ENCODE measurements around the gene MED9. TPM values are rescaled to one million over a fixed set of nuclear protein-coding genes. Genes with fewer than 3 reads are reported as not detected.

Gene MED9
- total and polyA plus RNA-seq, 2 donors (not counting 3 experiments of a cell fraction or from before 2014, with no cell fraction given): 15.1 to 18.2 TPM

DNA sequence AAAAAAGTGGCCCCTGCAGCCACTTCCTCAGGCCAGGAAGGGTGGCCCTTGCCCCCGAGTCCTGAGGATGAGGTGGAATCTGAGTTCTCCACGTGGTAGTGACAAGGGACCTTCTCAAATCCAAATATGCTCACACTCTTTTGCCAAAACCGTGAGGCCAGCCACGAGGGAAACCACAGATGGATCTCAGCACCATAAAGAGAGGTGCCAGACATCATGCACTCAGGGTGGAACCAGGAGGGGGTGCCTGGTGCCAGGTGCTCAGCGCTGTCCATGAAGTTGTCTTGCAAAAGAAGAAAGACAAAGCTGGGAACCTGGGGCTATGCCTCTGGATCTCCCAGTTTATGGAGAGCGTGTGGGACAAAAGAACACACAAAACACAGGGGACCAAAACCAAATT, 45.2 kb upstream of the MED9 start:
- Histone ChIP-seq H3K27ac (ENCODE audit: insufficient read depth, low read depth, low read length) (no peak overlapping the region), H3K9me3 (replicated peaks; ENCODE audit: control insufficient read depth, insufficient read depth, low read length) (no peaks in the 10 kb centered on the region), H3K4me2 (ENCODE audit: insufficient read depth, low read length) (no peak overlapping the region), H2AFZ (ENCODE audit: low read depth, low read length) (no peak overlapping the region), H3K9ac (replicated peaks; ENCODE audit: extremely low read depth, insufficient read depth, low read length) (no peak overlapping the region), H4K20me1 (replicated peaks; ENCODE audit: control insufficient read depth, extremely low read depth, insufficient read depth, low read length) (no peaks in the 10 kb centered on the region), H3K9me1 (replicated peaks; ENCODE audit: control insufficient read depth, extremely low read depth, insufficient read depth, low read length) (no peaks in the 10 kb centered on the region), H3K79me2 (ENCODE audit: control insufficient read depth, insufficient read depth, low read length) (no peaks in the 10 kb centered on the region), H3K27me3 (ENCODE audit: control insufficient read depth in 2 of 2, insufficient read depth in 2 of 2, low read length in 2 of 2) (peaks cover 0 to 14% of the 10 kb centered on the region in 2 experiments), H3K4me1 (ENCODE audit: control insufficient read depth, extremely low read depth, insufficient read depth, low read length) (peaks cover 12% of the 10 kb centered on the region), H3K36me3 (ENCODE audit: control insufficient read depth in 2 of 2, extremely low read depth in 1 of 2, insufficient read depth in 2 of 2, low read length in 2 of 2) (no peaks in the 10 kb centered on the region), H3K4me3 (replicated peaks in 1 of 3; ENCODE audit: insufficient read depth in 1 of 3, low read depth in 1 of 3, low read length in 3 of 3) (no peak overlapping the region)
- DNase-seq (ENCODE audit: low read depth, low spot score): no peak
- FAIRE-seq: no peak
- intact Hi-C loops (cut with micrococcal nuclease): no loop called here
- CTCF ChIA-PET: no interaction called here
- TF ChIP-seq, protein P1, sequence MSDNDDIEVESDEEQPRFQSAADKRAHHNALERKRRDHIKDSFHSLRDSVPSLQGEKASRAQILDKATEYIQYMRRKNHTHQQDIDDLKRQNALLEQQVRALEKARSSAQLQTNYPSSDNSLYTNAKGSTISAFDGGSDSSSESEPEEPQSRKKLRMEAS (IDR thresholded peaks at IDR 0.05; ENCODE audit: insufficient read depth, insufficient read length): no peak
- TF ChIP-seq EZH2 (IDR thresholded peaks at IDR 0.05; ENCODE audit: borderline replicate concordance, low read depth, low read length, severe bottlenecking): no peak
- TF ChIP-seq JUN (IDR thresholded peaks at IDR 0.05; ENCODE audit: borderline replicate concordance, insufficient read depth, insufficient read length, low read depth): no peak
- TF ChIP-seq, protein P2, sequence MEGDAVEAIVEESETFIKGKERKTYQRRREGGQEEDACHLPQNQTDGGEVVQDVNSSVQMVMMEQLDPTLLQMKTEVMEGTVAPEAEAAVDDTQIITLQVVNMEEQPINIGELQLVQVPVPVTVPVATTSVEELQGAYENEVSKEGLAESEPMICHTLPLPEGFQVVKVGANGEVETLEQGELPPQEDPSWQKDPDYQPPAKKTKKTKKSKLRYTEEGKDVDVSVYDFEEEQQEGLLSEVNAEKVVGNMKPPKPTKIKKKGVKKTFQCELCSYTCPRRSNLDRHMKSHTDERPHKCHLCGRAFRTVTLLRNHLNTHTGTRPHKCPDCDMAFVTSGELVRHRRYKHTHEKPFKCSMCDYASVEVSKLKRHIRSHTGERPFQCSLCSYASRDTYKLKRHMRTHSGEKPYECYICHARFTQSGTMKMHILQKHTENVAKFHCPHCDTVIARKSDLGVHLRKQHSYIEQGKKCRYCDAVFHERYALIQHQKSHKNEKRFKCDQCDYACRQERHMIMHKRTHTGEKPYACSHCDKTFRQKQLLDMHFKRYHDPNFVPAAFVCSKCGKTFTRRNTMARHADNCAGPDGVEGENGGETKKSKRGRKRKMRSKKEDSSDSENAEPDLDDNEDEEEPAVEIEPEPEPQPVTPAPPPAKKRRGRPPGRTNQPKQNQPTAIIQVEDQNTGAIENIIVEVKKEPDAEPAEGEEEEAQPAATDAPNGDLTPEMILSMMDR (IDR thresholded peaks at IDR 0.05; ENCODE audit: extremely low read depth in 1 of 2, insufficient read depth in 1 of 2, low read depth in 1 of 2, low read length in 2 of 2): no peak
- TF ChIP-seq GATA2 (IDR thresholded peaks at IDR 0.05; ENCODE audit: insufficient read depth, insufficient read length, low read depth, low read length): no peak
- no peak for TF ChIP-seq POLR2A (IDR thresholded peaks at IDR 0.05; ENCODE audit: low read depth, low read length)
- TF ChIP-seq MYC (IDR thresholded peaks at IDR 0.05; ENCODE audit: low read depth, low read length): no peak
- no peak for TF ChIP-seq FOS (IDR thresholded peaks at IDR 0.05; ENCODE audit: borderline replicate concordance, insufficient read depth, low read length)
- no peak for TF ChIP-seq POLR2AphosphoS5 (IDR thresholded peaks at IDR 0.05; ENCODE audit: insufficient read depth, low read depth, low read length)
- BruUV-seq (replicated peaks): no TSS peak
- POLR2A ChIA-PET: no interaction called here
- dilution Hi-C loops (cut with MboI; ENCODE audit: extremely low pct_ligation_motif_present, low sequenced_read_pairs): no loop called here

Data from endothelial cell of umbilical vein (primary cell).